SK-N-SH (cell line): ENCODE results near the gene VAMP5. TPM values are rescaled to one million over a fixed set of nuclear protein-coding genes. Genes with fewer than 3 reads are reported as not detected.
"Not testable (repeated sequence)": the region's sequence is repeated elsewhere in the genome, so short reads cannot be mapped to it uniquely, and the experiment has no call there.

Source experiments
- CTCF ChIA-PET: fragments of 300-600, 350-600 bp; formaldehyde crosslinking; extraction: SDS; loops from one replicate; lab custom pipeline; 2021; lab: Yijun Ruan, JAX
- POLR2A ChIA-PET: fragments of 350-600 bp; sonication (Branson Sonifier 250); formaldehyde crosslinking; extraction: SDS; loops from one replicate; lab custom pipeline; 2020; ENCODE audit warnings: antibody characterized with exemption, inconsistent platforms; lab: Yijun Ruan, JAX
- DNase-seq: peaks from one replicate; pipeline ENCODE4 v3.0.0; 2012
- H2AFZ ChIP-seq: fragments of 200-600 bp; sonication (generic); 2 replicates; pipeline ENCODE4 v1.8.1; 2016; ENCODE audit warnings: antibody characterized with exemption, mild to moderate bottlenecking, low read depth
- H3F3A ChIP-seq: fragments of 200-600 bp; sonication (generic); replicated peaks from 2 replicates; pipeline ENCODE3; 2016; ENCODE audit warnings: antibody characterized with exemption, mild to moderate bottlenecking; ENCODE audit not compliant: insufficient read depth
- H3K27ac ChIP-seq, 2 experiments: fragments of 200-500 bp in 1 of 2; fragments of 200-600 bp in 1 of 2; sonication (Bioruptor generic) in 1 of 2; sonication (generic), shearing (Covaris generic) in 1 of 2; 2 replicates each; pipeline versions ENCODE4 v1.5.1 to v1.6.1; 2014 to 2016; ENCODE audit warnings: low read depth in 2 of 2, inconsistent platforms in 1 of 2, low read length in 1 of 2, mild to moderate bottlenecking in 1 of 2, mixed read lengths in 1 of 2
- H3K27me3 ChIP-seq: fragments of 200-600 bp; sonication (generic), shearing (Covaris generic); 2 replicates; pipeline ENCODE4 v1.6.1; 2016; ENCODE audit warnings: mixed run types; ENCODE audit not compliant: insufficient read depth
- H3K36me3 ChIP-seq, 2 experiments: fragments of 200-500 bp in 1 of 2; fragments of 200-600 bp in 1 of 2; sonication (Bioruptor generic) in 1 of 2; sonication (generic) in 1 of 2; replicated peaks in 1 of 2; 2 replicates each; pipeline versions ENCODE3 to v1.5.1; 2014 to 2016; ENCODE audit warnings: low read length in 1 of 2, mild to moderate bottlenecking in 1 of 2; ENCODE audit not compliant: insufficient read depth in 2 of 2, control insufficient read depth in 1 of 2
- H3K4me1 ChIP-seq, 2 experiments: fragments of 200-500 bp in 1 of 2; fragments of 200-600 bp in 1 of 2; sonication (Bioruptor generic) in 1 of 2; sonication (generic), shearing (Covaris generic) in 1 of 2; 2 replicates each; pipeline versions ENCODE4 v1.5.1 to v1.6.1; 2014 to 2016; ENCODE audit warnings: low read depth in 1 of 2, low read length in 1 of 2, mixed run types in 1 of 2; ENCODE audit not compliant: insufficient read depth in 2 of 2, control insufficient read depth in 1 of 2
- H3K4me2 ChIP-seq: fragments of 200-600 bp; sonication (generic), shearing (Covaris generic); 2 replicates; pipeline ENCODE4 v1.6.1; 2017; ENCODE audit warnings: mixed run types
- H3K4me3 ChIP-seq, 2 experiments: fragments of 200-500 bp in 1 of 2; fragments of 200-600 bp in 1 of 2; sonication (Bioruptor generic) in 1 of 2; sonication (generic), shearing (Covaris generic) in 1 of 2; 2 replicates each; pipeline versions ENCODE4 v1.5.1 to v1.8.1; 2014 to 2016; ENCODE audit warnings: low read depth in 2 of 2, inconsistent platforms in 1 of 2, low read length in 1 of 2, mild to moderate bottlenecking in 1 of 2, mixed read lengths in 1 of 2, moderate library complexity in 1 of 2
- H3K79me2 ChIP-seq: fragments of 200-600 bp; sonication (generic); 2 replicates; pipeline ENCODE4 v1.8.1; 2017; ENCODE audit warnings: mild to moderate bottlenecking; ENCODE audit not compliant: insufficient read depth
- H3K9ac ChIP-seq: fragments of 200-600 bp; sonication (generic); 2 replicates; pipeline ENCODE4 v1.6.1; 2017; ENCODE audit warnings: mixed run types
- H3K9me2 ChIP-seq: fragments of 200-600 bp; sonication (generic); 2 replicates; pipeline ENCODE4 v1.6.1; 2017; ENCODE audit warnings: mixed run types
- H3K9me3 ChIP-seq: fragments of 200-600 bp; sonication (generic); 2 replicates; pipeline ENCODE4 v1.6.1; 2017; ENCODE audit warnings: mixed run types, mild to moderate bottlenecking, moderate library complexity
- H4K20me1 ChIP-seq: fragments of 200-600 bp; sonication (generic); 2 replicates; pipeline ENCODE4 v1.6.1; 2017; ENCODE audit warnings: mild to moderate bottlenecking, mixed run types; ENCODE audit not compliant: insufficient read depth
- ELF1 ChIP-seq: IDR thresholded peaks from 2 replicates; pipeline ENCODE4 v1.4.0; 2012
- FOSL2 ChIP-seq: IDR thresholded peaks from 2 replicates; pipeline ENCODE4 v1.4.0; 2012; ENCODE audit warnings: low read depth, mild to moderate bottlenecking, moderate library complexity, borderline replicate concordance
- GABPA ChIP-seq: IDR thresholded peaks from 2 replicates; pipeline ENCODE4 v1.4.0; 2012; ENCODE audit warnings: low read depth, mild to moderate bottlenecking
- IRF3 ChIP-seq: fragments of 150-350 bp; IDR thresholded peaks from 2 replicates; pipeline ENCODE4 v1.6.1; 2016; ENCODE audit warnings: mild to moderate bottlenecking, low read depth, low read length
- JUND ChIP-seq: IDR thresholded peaks from 2 replicates; pipeline ENCODE4 v1.4.0; 2012
- MEF2A ChIP-seq: IDR thresholded peaks from 2 replicates; pipeline ENCODE4 v1.4.0; 2012; ENCODE audit warnings: low read depth, borderline replicate concordance
- MXI1 ChIP-seq: IDR thresholded peaks from 2 replicates; pipeline ENCODE4 v1.6.1; 2012; ENCODE audit warnings: mild to moderate bottlenecking, low read depth, low read length, improper control_type of control experiment
- NFIC ChIP-seq: IDR thresholded peaks from 2 replicates; pipeline ENCODE4 v1.4.0; 2012; ENCODE audit warnings: borderline replicate concordance
- RCOR1 ChIP-seq: fragments of 150-350 bp; IDR thresholded peaks from 2 replicates; pipeline ENCODE4 v1.6.1; 2017; ENCODE audit warnings: antibody characterized with exemption, low read length
- RFX5 ChIP-seq: IDR thresholded peaks from 2 replicates; pipeline ENCODE4 v1.6.1; 2012; ENCODE audit warnings: mild to moderate bottlenecking, improper control_type of control experiment, low read length
- SIN3A ChIP-seq: IDR thresholded peaks from 2 replicates; pipeline ENCODE4 v1.6.1; 2012; ENCODE audit warnings: low read depth, mild to moderate bottlenecking, low read length, moderate library complexity, borderline replicate concordance
- TCF12 ChIP-seq: IDR thresholded peaks from 2 replicates; pipeline ENCODE4 v1.4.0; 2012
- TEAD4 ChIP-seq: IDR thresholded peaks from 2 replicates; pipeline ENCODE4 v1.4.0; 2012; ENCODE audit warnings: mild to moderate bottlenecking, borderline replicate concordance; ENCODE audit not compliant: insufficient read depth
- USF2 ChIP-seq: fragments of 150-350 bp; IDR thresholded peaks from 2 replicates; pipeline ENCODE4 v1.6.1; 2017; ENCODE audit warnings: antibody characterized with exemption, low read length, low read depth, borderline replicate concordance
- ZBTB33 ChIP-seq: IDR thresholded peaks from 2 replicates; pipeline ENCODE4 v1.4.0; 2012; ENCODE audit warnings: low read depth, borderline replicate concordance
- WGBS: methylation state at CpG from one replicate; pipeline ENCODE4 v1.1.6; 2017; ENCODE audit warnings: low lambda C conversion rate; 5-methylcytosine and 5-hydroxymethylcytosine counted together
- polyA plus RNA-seq, 3 experiments: library from polyadenylated mRNA; depleted of rRNA; stranded (reverse); fragments of >200 nt; gene quantifications; 2 replicates each; pipeline ENCODE4 v1.2.3, GENCODE V29; 2012

Gene VAMP5
- polyA plus RNA-seq, 1 of the 3 experiments (the other 2 are of a cell fraction), result 12.0 TPM

GRCh38 chr2:85591563-85591962, 7.3 kb downstream of the VAMP5 start:
- POLR2A ChIA-PET, result no interaction called here
- DNase-seq, result no peak
- Histone ChIP-seq H3K9me3 (no peaks in the 10 kb centered on the region), H4K20me1 (no peaks in the 10 kb centered on the region), H3K36me3 (peaks cover 0 to under 1% of the 10 kb centered on the region in 2 experiments), H3K4me2 (no peak overlapping the region), H3K9ac (no peak overlapping the region), H2AFZ (no peak overlapping the region), H3K9me2 (no peaks in the 10 kb centered on the region), H3K4me3 (no peak overlapping the region), H3K4me1 (peaks cover 0 to 12% of the 10 kb centered on the region in 2 experiments; a peak in 3 of 4 replicates), H3K79me2 (peaks cover 10% of the 10 kb centered on the region), H3F3A (no peaks in the 10 kb centered on the region), H3K27me3 (no peaks in the 10 kb centered on the region), H3K27ac (no peak overlapping the region)
- CTCF ChIA-PET, result no interaction called here
- 80% methylated on average over 12 of the region's 12 CpGs for WGBS
- TF ChIP-seq USF2 (no peak), GABPA (no peak), SIN3A (no peak), ELF1 (no peak), MEF2A (no peak), MXI1 (no peak), IRF3 (no peak), NFIC (no peak), JUND (no peak), FOSL2 (no peak), ZBTB33 (no peak), TCF12 (no peak), RFX5 (no peak), TEAD4 (no peak), RCOR1 (no peak)

- peaks cover 0 to 17% of the 10 kb centered on the region in 2 experiments; a peak in 3 of 4 replicates for H3K4me1 ChIP-seq
- CTCF ChIA-PET, POLR2A ChIA-PET: not testable (repeated sequence)
Observed at GRCh38 chr2:85592299-85592698, 8.1 kb downstream of the VAMP5 start.

More at GRCh38 chr2:85592299-85592698, 8.1 kb downstream of the VAMP5 start:
- H3K27me3 ChIP-seq, H3K4me3 ChIP-seq, H3K9ac ChIP-seq, H3K9me2 ChIP-seq, H2AFZ ChIP-seq, H3F3A ChIP-seq, H4K20me1 ChIP-seq, H3K36me3 ChIP-seq, H3K9me3 ChIP-seq, DNase-seq, H3K4me2 ChIP-seq, H3K27ac ChIP-seq: not testable (repeated sequence)
- WGBS, result 78% methylated on average over 9 of the region's 9 CpGs
- H3K79me2 ChIP-seq, result peaks cover 17% of the 10 kb centered on the region
